Measurements from ENCODE around the gene SLC9A6.
"Not testable (repeated sequence)": the region's sequence is repeated elsewhere in the genome, so short reads cannot be mapped to it uniquely, and the experiment has no call there.

SLC9A6 gene

GRCh38 chrX:136064661-136065043, 79.4 kb downstream of the SLC9A6 start:
- DNase-seq: no peak

GRCh38 chrX:136065044-136065671, 79.9 kb downstream of the SLC9A6 start:
- DNase-seq: peak; percentile 26

GRCh38 chrX:136067097-136067496, 81.9 kb downstream of the SLC9A6 start:
- no peak for DNase-seq

- DNase-seq: no peak
These were observed 82.7 kb downstream of the SLC9A6 start for GRCh38 chrX:136067966-136068365.

GRCh38 chrX:136076942-136077341, 91.7 kb downstream of the SLC9A6 start:
- no peak for DNase-seq

- no peak for DNase-seq
These were observed 95.5 kb downstream of the SLC9A6 start for GRCh38 chrX:136080766-136081165.

- DNase-seq: no peak
These were observed 101.3 kb downstream of the SLC9A6 start for GRCh38 chrX:136086521-136086920.

- not testable (repeated sequence) for DNase-seq
These were observed 106.7 kb downstream of the SLC9A6 start for GRCh38 chrX:136091898-136092297.

GRCh38 chrX:136094962-136095361, 109.7 kb downstream of the SLC9A6 start:
- DNase-seq: no peak
